WTC11 (cell line): Measurements from ENCODE around the gene TMPRSS6.

Source experiments
- ZNF416 ChIP-seq: fragments of 250-450 bp; sonication (Bioruptor Pico); IDR thresholded peaks from 2 replicates; pipeline ENCODE4 v1.9.0; 2021; ENCODE audit warnings: mild to moderate bottlenecking, inconsistent platforms
- TF ChIP-seq, protein P1 (sequence below): sonication (generic); formaldehyde crosslinking; IDR thresholded peaks from 2 replicates; pipeline ENCODE4 v1.8.1; 2022; ENCODE audit warnings: mild to moderate bottlenecking, missing genetic modification reagents, moderate library complexity, borderline replicate concordance

DNA sequence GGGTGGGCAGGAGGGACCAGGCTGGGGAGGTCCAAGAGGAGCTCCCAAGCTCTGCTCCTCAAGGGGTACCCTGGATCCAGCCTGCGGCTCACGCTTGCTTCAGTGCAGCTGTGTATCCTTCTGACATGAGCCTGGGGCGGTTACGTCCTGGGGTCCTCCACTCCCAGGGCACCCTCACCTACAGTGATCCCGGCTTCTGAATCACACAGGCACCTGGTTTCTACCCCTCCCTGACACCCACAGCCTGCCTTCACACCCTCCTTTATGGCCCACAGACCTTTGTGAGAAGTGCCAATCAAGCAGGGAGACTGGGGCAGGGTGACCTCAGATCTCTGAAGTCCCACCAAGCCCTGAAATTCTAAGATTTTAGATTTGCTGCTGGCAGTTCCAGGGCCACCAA is 88.5 kb downstream of the TMPRSS6 start:
- no peak for TF ChIP-seq ZNF416 (CRISPR knock-in tag)
- TF ChIP-seq, protein P1, sequence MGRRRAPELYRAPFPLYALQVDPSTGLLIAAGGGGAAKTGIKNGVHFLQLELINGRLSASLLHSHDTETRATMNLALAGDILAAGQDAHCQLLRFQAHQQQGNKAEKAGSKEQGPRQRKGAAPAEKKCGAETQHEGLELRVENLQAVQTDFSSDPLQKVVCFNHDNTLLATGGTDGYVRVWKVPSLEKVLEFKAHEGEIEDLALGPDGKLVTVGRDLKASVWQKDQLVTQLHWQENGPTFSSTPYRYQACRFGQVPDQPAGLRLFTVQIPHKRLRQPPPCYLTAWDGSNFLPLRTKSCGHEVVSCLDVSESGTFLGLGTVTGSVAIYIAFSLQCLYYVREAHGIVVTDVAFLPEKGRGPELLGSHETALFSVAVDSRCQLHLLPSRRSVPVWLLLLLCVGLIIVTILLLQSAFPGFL (CRISPR knock-in tag): no peak
